Left kidney (tissue), 8 donors: Measurements from ENCODE around the gene ITGB6. TPM values are rescaled to one million over a fixed set of nuclear protein-coding genes. Genes with fewer than 3 reads are reported as not detected.

Experiments
- DNase-seq: peaks from one replicate; pipeline ENCODE4 v3.0.0-alpha.2; 2013
- long read RNA-seq, 8 donors: transcript quantifications; one replicate each; lab custom pipeline, GENCODE V29; 2026
- polyA plus RNA-seq: library from polyadenylated mRNA; unstranded; fragments of 120-200 nt; gene quantifications from one replicate; pipeline ENCODE4 v1.2.1, GENCODE V29; 2013; ENCODE audit not compliant: insufficient read length

Gene ITGB6
- polyA plus RNA-seq: 16.7 TPM
- long read RNA-seq, donor 1, full-length matches to known transcripts: 3 of 8 reads
- long read RNA-seq, donor 1, partial matches to known transcripts: 5 of 8 reads
- long read RNA-seq, donor 1, other reads (novel, unspliced or antisense): 0 of 8 reads
- long read RNA-seq, donor 2, full-length matches to known transcripts: 1 of 1 reads
- long read RNA-seq, donor 2, partial matches to known transcripts: 0 of 1 reads
- long read RNA-seq, donor 2, other reads (novel, unspliced or antisense): 0 of 1 reads
- long read RNA-seq, donor 3, full-length matches to known transcripts: 1 of 1 reads
- long read RNA-seq, donor 3, partial matches to known transcripts: 0 of 1 reads
- long read RNA-seq, donor 3, other reads (novel, unspliced or antisense): 0 of 1 reads
- long read RNA-seq, donor 4: 0 reads
- long read RNA-seq, donor 5, full-length matches to known transcripts: 3 of 3 reads
- long read RNA-seq, donor 5, partial matches to known transcripts: 0 of 3 reads
- long read RNA-seq, donor 5, other reads (novel, unspliced or antisense): 0 of 3 reads
- long read RNA-seq, donor 6, full-length matches to known transcripts: 2 of 2 reads
- long read RNA-seq, donor 6, partial matches to known transcripts: 0 of 2 reads
- long read RNA-seq, donor 6, other reads (novel, unspliced or antisense): 0 of 2 reads
- long read RNA-seq, donor 7, full-length matches to known transcripts: 7 of 7 reads
- long read RNA-seq, donor 7, partial matches to known transcripts: 0 of 7 reads
- long read RNA-seq, donor 7, other reads (novel, unspliced or antisense): 0 of 7 reads
- long read RNA-seq, donor 8, full-length matches to known transcripts: 3 of 3 reads
- long read RNA-seq, donor 8, partial matches to known transcripts: 0 of 3 reads
- long read RNA-seq, donor 8, other reads (novel, unspliced or antisense): 0 of 3 reads

DNA sequence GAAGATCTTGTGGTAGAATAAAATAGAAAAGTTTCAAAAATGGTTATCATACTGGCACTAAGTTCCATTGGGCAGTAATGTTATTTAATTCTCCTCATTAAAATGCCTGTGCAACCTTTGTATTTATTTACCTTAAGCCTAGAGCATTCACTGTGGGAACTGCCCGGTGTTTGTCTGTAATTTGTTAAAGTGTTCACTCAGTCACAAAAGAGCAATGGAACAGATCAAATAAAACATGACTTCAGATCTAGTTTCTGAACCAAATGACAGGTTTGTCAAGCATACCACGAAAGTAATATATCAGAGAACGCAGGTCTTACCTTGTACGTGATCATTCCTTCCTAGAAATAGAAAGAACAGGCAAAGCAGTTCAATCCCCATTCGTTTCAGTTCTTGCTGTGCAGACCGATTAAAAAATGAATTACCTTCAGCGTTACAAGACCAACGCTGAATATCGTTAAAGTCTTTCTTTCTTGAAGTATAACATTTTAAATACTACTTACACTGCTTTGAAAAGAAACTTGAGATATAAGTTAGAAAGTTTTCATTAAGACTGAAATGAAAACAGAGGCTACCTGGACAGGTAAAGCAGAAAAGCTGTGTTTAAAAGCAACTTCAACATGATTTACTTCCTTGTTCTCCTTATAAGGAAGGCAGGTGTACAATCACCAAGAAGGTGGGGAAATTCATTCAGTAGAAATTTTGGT, at the start of gene ITGB6:
Gene ITGB6 (minus strand): TSS at position 590 of the 707 bp plus-strand sequence. CDS start 209 bp downstream, at position 381.
- no peak for DNase-seq

GRCh38 chr2:160247296-160248035, 47.4 kb upstream of the ITGB6 start:
- no peak for DNase-seq

DNA sequence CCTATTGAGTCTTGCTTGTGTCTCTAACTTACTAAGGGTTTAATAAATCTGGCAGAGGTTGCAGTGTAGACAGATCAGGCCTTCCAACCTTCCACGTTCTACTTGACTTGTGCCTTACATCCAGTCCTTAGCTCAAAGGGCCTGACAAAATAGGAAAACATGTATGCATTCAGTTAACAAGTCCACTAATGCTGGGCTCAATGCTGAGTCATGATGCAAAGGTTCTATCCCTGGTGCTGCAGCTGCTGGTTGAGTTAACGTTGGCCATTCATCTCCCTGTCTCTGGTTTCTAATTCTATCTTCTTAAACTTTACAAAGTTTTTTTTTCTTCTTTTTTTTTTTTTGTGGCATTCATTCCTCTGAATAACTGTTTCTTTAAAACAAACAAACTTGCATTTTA, 46.3 kb upstream of the ITGB6 start:
- no peak for DNase-seq

DNA sequence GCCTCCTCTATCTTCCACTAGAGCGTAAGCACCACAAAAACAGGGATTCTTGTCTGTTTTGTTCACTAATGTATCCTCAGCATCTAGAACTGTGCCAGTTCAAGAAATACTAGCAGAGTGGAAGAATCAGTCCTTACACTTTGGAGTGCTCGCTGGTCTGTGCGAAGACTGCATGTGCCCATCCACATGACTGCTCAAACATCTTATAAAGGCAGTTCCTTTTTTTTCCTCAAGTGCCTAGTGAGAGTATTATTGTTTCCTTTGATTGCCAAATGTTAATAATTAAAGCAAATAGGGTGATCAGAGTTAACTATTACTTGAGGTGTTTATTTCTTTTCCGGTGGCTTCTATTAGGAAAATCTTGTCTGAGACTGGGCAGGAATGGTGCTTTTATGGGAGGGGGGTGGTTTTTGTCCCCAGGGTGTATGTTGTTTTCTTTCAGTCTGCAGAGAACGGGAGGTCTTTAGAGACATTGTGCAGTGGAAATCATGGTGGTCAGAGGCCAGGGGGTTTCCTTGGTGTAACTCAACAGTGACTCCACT, 45.6 kb upstream of the ITGB6 start:
- no peak for DNase-seq

- DNase-seq: no peak
These were observed 43.0 kb upstream of the ITGB6 start for GRCh38 chr2:160242893-160243564.

DNA sequence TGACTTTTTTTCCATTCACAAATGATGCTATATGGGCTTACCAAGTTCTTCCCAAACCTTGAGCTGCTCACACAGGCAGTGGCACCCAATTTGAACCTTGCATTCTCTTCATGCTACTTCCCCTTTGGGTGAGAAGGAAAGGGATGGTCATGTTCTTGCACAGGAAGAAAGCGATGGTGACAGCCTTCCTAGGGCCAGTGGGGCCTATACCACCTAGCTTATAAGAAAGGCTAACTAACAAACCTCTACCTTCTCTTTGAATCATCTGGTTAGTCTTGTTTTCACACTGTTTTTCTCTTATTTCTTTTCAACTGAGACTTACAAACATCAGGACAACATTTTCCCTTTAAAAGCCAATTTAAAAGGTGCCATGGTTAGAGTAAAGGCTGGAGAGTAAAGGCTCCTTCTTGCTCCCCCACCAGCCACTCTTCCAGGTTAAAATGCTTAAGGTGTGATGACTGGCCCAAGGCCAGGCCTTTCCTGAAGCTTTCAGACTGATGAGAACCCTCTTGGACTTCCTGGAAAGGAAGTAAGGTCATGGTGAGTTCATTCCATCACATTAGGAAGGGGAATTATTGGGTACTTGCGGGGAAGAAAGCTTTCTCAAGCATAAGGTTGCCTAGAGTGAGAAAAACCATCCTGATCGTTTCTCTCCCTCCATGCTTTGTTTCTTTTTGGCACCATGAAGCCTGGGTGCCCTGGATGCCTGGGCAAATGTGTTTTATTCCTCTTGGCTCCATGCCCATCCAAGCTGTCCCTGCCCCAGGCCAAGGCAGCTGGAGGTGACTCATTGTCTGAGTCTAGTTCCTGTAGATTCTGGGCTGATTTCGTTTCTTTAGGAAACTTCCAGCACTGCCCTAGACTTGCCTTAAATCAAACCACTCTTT, 41.4 kb upstream of the ITGB6 start:
- DNase-seq: no peak

- DNase-seq: no peak
These were observed 39.4 kb upstream of the ITGB6 start for GRCh38 chr2:160239436-160239835.

GRCh38 chr2:160238392-160238791, 38.3 kb upstream of the ITGB6 start:
- no peak for DNase-seq

DNA sequence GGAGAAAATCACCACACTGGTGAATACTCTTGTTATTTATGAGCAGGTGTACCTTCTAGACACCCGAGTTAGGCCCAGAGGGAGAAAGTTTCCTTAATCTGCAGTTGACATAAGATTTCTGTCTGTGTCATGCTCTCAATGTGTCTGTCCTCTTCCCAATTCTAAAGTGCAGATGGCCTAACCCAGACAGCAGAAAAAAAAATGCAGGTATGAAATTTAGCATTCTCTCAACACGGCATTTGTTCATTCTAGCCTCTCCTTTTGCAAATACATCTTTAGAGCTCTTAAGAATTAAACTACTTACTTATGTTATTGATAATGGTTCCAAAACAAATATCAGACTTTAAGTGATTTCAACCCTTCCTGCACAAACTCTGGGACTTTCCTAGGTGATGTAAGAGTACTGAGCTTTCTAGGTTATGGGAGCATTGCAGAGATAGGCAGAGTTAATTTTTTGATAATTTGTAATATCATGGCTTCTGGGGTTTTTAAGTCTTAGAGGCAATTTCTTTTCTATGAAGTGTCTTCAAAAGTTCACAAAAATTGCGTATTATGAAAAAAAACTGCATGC, 32.9 kb upstream of the ITGB6 start:
- DNase-seq: no peak

GRCh38 chr2:160229591-160229990, 29.5 kb upstream of the ITGB6 start:
- no peak for DNase-seq

DNA sequence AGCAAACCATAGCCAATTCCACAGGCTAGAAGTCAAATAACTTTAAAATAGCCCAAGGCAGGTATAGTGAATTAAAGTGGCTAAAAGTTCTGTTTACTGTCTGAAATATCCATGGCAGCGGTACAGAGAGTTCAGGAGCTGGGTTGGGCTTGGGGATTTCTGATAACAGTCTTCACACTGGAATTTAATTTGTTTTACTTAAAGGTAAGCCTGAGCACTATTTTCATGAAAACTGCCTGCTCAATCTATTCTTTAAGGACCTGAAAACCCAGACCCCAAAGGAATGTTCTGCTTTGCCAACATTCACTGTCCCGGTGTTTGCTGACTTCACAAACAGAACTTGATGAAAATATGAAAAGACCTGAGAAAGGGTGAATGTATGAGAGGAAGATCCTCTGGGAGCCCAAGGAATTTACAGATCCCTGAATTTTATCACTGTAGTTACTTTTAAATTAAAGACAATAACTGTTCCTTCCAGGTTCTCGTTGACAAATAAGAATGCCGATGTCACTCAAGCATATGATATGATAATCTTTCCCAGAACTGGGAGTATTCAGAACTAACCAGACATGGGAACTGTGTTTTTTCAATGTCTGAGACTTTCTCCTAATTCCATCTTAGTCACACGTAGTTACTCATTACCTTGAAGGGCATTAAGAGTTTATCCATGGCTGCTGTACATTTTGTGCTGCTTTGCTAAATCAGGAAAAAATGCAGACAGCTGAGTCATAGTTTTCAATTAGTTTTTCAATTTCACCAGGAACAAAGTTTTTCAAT, 28.3 kb upstream of the ITGB6 start:
- no peak for DNase-seq

DNA sequence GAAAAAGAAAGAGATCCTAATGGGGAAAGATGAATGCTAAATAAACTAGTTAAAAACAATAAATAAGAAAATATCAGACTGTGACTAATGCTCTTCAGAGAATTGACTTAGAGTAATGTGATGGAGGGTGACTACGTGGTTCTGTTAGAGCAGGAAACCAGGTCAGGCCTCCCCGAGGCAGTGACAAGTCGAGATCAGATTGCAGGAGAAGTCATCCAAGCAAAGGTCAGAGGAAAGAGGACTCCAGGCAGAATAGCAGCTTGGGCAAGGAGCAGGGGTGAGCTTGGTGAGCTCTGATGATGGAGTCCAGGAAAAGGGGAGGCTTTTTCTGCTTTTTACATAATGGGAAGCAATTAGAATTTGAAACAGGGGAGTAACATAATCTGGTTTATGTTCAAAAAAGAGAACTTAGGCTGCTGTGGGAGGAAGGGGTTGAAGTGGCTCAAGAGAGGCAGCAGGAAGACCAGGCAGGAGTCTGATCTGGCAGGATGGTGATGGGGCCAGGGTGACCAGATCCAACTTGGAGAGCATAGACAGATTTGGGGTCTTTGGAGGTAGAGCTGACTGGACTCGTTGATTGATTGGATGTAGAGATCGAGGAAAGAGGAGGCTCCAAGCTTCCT, 27.3 kb upstream of the ITGB6 start:
- no peak for DNase-seq

DNA sequence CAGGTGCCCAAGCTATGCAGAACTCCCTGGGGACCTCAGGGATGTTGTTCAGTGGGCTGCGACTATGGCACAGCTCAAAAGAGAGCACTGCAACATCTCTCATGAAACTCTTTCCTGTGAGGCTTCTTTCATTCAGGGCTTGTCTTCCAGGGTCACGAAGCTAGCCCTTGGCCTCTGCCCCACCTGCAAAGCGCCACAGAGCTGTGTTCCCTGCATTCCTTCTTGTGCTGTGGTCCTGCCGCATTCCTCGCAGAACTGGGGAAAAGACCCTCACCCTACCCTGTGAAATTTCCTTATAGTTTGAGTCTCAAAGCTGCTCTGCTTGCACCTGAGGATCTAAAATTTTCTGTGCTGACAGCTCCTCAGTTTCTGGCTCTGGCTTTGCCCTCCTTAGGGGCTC, 26.3 kb upstream of the ITGB6 start:
- DNase-seq: no peak

DNA sequence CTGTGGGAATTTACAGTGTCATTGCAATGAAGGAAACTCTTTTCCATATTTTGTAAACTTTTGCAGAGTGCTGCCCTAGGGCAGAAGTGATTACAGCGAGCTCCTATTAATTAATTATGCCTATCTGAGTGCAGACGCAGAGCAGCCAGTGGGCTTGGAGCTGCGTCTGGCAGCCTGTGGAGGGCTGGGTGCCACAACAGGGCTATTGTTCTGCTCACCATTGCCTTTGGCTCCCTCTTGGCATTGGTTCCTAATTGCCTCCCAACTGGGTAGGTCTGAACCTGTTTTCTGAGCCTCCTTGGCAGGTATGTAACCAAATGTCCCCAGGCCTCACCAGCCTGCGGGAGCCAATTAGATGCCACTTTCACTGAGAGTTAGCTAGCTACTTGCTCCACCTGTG, 25.6 kb upstream of the ITGB6 start:
- DNase-seq: no peak

GRCh38 chr2:160224507-160224906, 24.4 kb upstream of the ITGB6 start:
- DNase-seq: no peak

DNA sequence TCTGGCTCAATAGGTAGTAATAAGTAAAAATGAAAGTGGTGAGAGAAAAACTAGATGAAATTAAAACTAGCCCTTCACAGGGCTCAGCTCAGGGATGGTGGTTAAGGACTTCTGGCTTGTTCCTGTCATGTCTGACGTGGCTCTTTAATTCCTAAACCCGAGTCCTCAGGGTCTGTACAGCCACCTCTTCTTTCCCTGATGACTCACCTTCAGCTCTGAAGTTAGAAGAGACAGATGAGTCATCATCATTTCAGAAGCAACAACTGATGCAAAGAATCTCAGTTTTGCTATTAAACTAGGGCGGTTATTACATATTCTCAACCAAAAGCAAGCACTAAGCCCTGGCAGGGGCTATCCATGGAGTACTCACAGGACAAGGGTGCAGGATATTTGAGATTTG, 24.0 kb upstream of the ITGB6 start:
- DNase-seq: no peak

- no peak for DNase-seq
These were observed 23.5 kb upstream of the ITGB6 start for GRCh38 chr2:160223560-160223959.
